GM19240 (cell line): ENCODE measurements around the gene NSDHL.
"Not testable (repeated sequence)": the region's sequence is repeated elsewhere in the genome, so short reads cannot be mapped to it uniquely, and the experiment has no call there.

Experiments
- DNase-seq: peaks from one replicate; pipeline ENCODE4 v3.0.0; 2011; ENCODE audit warnings: low spot score; ENCODE audit not compliant: insufficient read length

The NSDHL gene

GRCh38 chrX:152893980-152894610 lies 63.2 kb downstream of the NSDHL start:
- DNase-seq, result no peak

- no peak for DNase-seq
Observed at GRCh38 chrX:152895121-152895520, 64.3 kb downstream of the NSDHL start.

- DNase-seq, result no peak
Observed at GRCh38 chrX:152895724-152896420, 65.0 kb downstream of the NSDHL start.

GRCh38 chrX:152896450-152896849 lies 65.6 kb downstream of the NSDHL start:
- DNase-seq, result no peak

- no peak for DNase-seq
Observed at GRCh38 chrX:152897222-152898131, 66.6 kb downstream of the NSDHL start, which contains the start of gene ZNF185. Gene ZNF185, plus strand, starts transcription at chrX:152898067. Its CDS starts 16,423 bp downstream, at chrX:152914490.

- no peak for DNase-seq
Observed at GRCh38 chrX:152898442-152898841, 67.6 kb downstream of the NSDHL start.

- no peak for DNase-seq
Observed at GRCh38 chrX:152899111-152899873, 68.4 kb downstream of the NSDHL start.

GRCh38 chrX:152899874-152900719 lies 69.2 kb downstream of the NSDHL start:
- DNase-seq, result no peak

GRCh38 chrX:152900937-152901445 lies 70.1 kb downstream of the NSDHL start:
- no peak for DNase-seq

GRCh38 chrX:152901816-152902501 lies 71.1 kb downstream of the NSDHL start:
- DNase-seq, result no peak

- no peak for DNase-seq
Observed at GRCh38 chrX:152902502-152902820, 71.6 kb downstream of the NSDHL start.

- DNase-seq, result no peak
Observed at GRCh38 chrX:152903589-152903988, 72.7 kb downstream of the NSDHL start.

- DNase-seq, result peak; percentile 66
Observed at GRCh38 chrX:152904151-152905080, 73.6 kb downstream of the NSDHL start.

- no peak for DNase-seq
Observed at GRCh38 chrX:152905081-152905420, 74.2 kb downstream of the NSDHL start.

GRCh38 chrX:152907084-152907651 lies 76.3 kb downstream of the NSDHL start:
- DNase-seq, result no peak

GRCh38 chrX:152908486-152908885 lies 77.6 kb downstream of the NSDHL start:
- DNase-seq, result no peak

GRCh38 chrX:152910018-152910417 lies 79.2 kb downstream of the NSDHL start:
- not testable (repeated sequence) for DNase-seq

GRCh38 chrX:152912106-152912505 lies 81.2 kb downstream of the NSDHL start:
- no peak for DNase-seq
